Medulla oblongata (tissue), 1 donor: ENCODE results near the gene OR13J1.
"Not testable (repeated sequence)": the region's sequence is repeated elsewhere in the genome, so short reads cannot be mapped to it uniquely, and the experiment has no call there.

Source experiments
- DNase-seq: peaks from one replicate; pipeline ENCODE4 v3.0.0-alpha.2; 2015; ENCODE audit errors: extremely low spot score

Gene OR13J1

GRCh38 chr9:35870351-35870923 lies at the start of gene OR13J1:
Gene OR13J1, minus strand, starts transcription at chr9:35870401. Its CDS starts 0 bp downstream, at chr9:35870401.
- no peak for DNase-seq

GRCh38 chr9:35919212-35920008 lies 49.2 kb upstream of the OR13J1 start:
- no peak for DNase-seq

GRCh38 chr9:35918780-35919179 lies 48.6 kb upstream of the OR13J1 start:
- no peak for DNase-seq

- DNase-seq = no peak
Observed at GRCh38 chr9:35917261-35917660, 47.1 kb upstream of the OR13J1 start.

- no peak for DNase-seq
Observed at GRCh38 chr9:35915681-35916294, 45.6 kb upstream of the OR13J1 start.

- no peak for DNase-seq
Observed at GRCh38 chr9:35914301-35914807, 44.2 kb upstream of the OR13J1 start.

GRCh38 chr9:35913429-35913828 lies 43.2 kb upstream of the OR13J1 start:
- not testable (repeated sequence) for DNase-seq

GRCh38 chr9:35912791-35913400 lies 42.7 kb upstream of the OR13J1 start:
- no peak for DNase-seq

- DNase-seq = no peak
Observed at GRCh38 chr9:35911690-35912089, 41.5 kb upstream of the OR13J1 start.

- DNase-seq = no peak
Observed at GRCh38 chr9:35910613-35911359, 40.6 kb upstream of the OR13J1 start.

- DNase-seq = no peak
Observed at GRCh38 chr9:35909687-35910612, 39.7 kb upstream of the OR13J1 start.

- no peak for DNase-seq
Observed at GRCh38 chr9:35909274-35909673, 39.1 kb upstream of the OR13J1 start, which contains the start of gene SPAAR. Gene SPAAR, plus strand, starts transcription at chr9:35909490. Its CDS starts 974 bp downstream, at chr9:35910464.

GRCh38 chr9:35908504-35909125 lies 38.4 kb upstream of the OR13J1 start:
- DNase-seq = no peak

- peak; percentile 51 for DNase-seq
Observed at GRCh38 chr9:35907711-35908503, 37.7 kb upstream of the OR13J1 start.

- DNase-seq = peak; percentile 21
Observed at GRCh38 chr9:35906923-35907699, 36.9 kb upstream of the OR13J1 start.

GRCh38 chr9:35905912-35906679 lies 35.9 kb upstream of the OR13J1 start, which contains the start of gene HRCT1:
Gene HRCT1, plus strand, starts transcription at chr9:35906202. Its CDS starts 86 bp downstream, at chr9:35906288.
- peak; percentile 61 for DNase-seq

- no peak for DNase-seq
Observed at GRCh38 chr9:35905051-35905781, 35.0 kb upstream of the OR13J1 start.
